Activated CD4-positive, CD25-positive, alpha-beta regulatory T cell treated with anti-CD3 and anti-CD28 coated beads, Interleukin-2, amount 50 U/mL, for 72 hours (primary cell): ENCODE measurements around the gene SNX6.
"Not testable (repeated sequence)": the region's sequence is repeated elsewhere in the genome, so short reads cannot be mapped to it uniquely, and the experiment has no call there.

Experiments
- DNase-seq: peaks from one replicate; pipeline ENCODE4 v3.0.0; 2021

Gene SNX6

DNA sequence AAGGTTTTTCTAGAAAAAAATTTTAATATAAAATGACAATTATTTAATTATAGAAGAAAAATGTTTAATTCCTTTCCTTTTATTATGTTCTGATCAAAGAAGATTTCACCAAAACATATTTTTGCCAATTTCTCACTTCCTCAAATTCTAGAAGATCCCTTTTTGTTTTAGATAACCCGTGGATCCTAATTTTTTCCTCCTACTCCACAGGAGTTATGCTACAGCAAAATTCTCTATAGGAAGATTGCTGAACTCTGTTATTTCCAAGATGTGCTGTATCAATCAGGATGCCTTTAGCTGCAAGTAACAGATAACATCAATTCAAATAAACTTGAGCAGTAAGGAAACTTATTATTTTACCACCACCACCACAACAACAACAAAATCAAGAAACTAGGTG, 3.8 kb upstream of the SNX6 start:
- no peak for DNase-seq

DNA sequence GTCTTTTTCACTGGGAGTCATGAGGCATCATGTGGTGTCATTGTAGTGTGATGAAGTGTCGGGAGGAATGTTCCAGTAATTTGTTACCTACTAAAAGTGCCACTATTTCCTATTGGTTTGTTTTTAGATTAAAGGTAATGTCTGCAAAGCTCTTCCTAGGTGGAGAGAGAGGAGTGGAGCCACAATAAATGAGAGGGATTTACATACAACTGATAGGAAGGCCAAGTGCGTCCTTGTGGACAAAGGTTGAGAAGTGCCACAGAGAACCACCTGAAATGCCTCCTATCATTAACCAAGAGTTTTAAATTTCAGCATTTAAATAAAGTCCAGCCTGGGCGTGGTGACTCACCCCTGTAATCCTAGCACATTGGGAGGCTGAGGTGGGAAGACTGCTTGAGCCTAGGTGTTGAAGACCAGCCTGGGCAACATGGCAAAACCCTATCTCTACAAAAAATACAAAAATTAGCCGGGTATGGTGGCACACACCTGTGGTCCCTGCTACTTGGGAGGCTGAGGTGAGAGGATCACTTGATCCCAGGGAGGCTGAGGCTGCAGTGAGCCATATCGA, 2.5 kb upstream of the SNX6 start:
- no peak for DNase-seq

DNA sequence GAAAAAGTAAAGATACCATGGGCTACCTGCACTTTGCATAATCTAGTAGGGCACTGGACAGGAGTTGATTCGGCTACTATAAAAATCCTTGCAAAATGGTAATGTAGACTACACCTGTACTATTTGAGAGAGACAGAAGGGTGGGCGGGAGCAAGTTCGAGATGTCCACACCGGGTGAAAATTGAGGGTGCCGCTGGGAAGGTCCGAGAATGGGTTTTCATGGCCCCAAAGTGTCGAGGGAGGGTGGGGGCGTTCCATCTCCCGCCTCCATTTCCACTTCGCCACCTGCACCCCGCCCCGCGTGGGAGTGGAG, 648 bp downstream of the SNX6 start:
- DNase-seq = no peak

DNA sequence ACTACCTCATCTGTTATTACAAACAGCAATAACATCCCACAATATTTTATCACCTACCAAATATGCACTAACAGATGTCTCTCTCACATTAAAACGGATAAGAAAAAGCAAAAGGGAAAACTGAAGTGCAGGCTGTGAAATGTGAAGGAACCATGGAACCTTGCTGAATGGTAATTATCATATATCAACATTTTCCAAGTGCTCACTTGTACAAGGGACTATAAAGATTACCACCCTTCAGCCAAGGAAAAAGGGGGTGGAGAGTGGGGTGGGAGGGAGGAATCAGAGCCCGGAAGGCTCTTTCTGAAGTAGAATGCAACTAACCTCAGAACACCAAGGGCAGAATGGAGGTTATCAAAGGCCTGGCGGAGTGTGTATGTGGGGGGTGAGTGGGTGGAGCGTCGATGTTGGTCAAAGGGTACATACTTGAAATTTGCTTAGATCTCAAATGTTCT, 1.2 kb downstream of the SNX6 start:
- no peak for DNase-seq

DNA sequence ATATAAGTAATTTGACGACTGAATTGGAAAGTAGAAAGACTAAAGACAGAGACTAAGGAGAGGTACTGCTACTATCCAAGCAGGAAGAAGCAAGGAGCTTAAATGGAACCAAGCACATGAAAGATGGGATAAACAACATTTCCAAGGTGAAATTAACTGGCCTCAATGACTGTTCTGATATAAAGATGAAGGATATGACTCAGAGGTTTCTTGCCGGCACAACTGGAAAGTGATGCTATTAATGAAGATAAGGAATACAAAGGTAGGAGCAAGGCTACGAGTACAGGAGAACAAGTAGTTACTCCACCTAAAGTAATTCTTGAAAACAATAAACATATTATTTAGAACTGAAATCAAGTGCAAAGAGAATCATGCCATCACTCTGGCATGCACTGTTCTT, 6.4 kb downstream of the SNX6 start:
- DNase-seq = no peak

DNA sequence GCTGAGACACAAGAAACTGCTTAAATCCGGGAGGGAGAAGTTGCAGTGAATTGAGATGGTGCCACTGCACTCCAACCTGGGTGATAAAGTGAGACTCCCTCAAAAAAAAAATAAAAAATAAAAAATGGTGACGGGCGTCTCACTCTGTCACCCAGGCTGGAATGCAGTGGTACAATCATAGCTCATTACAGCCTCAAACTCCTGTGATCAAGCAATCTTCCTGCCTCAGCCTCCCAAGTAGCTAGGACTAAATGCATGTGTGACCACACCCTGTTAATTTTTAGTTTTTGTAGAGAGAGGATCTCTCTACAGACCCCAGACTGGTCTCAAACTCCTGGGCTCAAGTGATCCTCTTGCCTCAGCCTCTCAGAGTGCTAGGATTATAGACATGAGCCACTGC, 9.1 kb downstream of the SNX6 start:
- DNase-seq = no peak

DNA sequence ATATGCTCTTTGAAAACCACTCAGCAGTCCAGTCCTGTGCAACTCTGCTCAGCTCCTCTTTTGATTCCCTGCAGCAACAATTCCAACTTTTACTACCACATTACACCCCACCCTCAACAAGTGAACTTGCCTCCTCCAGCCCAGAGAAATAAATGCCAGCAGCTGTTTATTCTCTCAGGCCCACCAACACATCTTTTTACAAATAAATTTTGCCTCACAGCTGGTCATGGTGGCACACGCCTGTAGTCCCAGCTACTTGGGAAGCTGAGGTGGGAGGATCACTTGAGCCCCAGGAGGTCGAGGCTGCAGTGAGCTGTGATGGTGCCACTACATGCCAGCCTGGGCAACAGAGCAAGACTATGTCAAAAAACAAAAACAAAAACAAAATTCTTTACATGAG, 9.8 kb downstream of the SNX6 start:
- no peak for DNase-seq

DNA sequence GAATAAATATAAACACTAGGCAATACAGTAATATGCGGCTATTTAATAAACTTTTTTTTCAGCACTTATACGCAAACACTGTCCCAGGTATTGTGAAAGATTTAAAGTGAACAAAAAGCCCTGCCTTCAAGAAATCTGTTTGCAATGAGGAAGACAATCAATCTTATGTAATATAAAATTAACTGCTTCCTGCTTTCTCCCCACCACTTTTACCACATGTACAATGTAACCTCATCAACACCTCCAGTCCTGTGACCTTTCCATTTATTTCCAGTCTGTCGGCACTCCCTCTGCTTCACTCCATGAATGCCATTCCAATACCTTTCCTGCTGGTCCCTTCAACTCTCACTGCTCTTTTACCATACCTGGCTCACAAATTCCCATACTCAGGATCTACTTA, 10.5 kb downstream of the SNX6 start:
- DNase-seq = no peak

DNA sequence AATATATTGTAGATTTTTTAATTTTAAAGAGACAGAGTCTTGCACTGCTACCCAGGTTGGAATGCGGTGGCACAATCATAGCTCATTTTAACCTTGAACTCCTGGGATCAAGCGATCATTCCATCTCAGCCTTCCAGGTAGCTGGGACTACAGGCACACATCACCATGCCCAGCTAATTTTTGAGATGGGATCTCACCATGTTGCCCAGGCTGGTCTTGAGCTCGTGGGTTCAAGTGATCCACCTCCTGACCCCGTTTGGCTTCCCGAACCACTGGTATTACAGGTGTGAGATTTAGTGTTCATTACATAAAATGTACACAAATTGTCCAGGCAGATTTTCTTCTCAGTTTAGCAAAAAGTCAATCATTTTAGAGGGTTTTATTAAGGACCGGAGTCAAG, 13.6 kb downstream of the SNX6 start:
- DNase-seq = no peak

DNA sequence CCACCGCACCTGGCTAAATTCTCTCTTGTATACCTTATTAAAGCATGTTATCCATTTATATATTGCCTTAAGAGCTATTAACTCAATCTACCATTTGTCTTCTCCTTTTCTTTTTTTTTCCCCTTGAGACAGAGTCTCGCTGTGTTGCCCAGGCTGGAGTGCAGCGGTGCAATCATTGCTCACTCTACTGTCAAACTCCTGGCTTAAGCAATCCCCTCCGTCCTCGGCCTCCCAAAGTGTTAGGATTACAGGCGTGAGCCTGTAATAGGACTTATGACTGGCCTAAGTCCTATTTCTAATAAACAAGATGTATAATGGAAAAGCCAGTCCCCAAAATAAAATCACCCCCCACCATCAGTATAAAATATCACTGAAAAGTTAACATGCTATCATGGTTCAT, 14.4 kb downstream of the SNX6 start:
- no peak for DNase-seq

DNA sequence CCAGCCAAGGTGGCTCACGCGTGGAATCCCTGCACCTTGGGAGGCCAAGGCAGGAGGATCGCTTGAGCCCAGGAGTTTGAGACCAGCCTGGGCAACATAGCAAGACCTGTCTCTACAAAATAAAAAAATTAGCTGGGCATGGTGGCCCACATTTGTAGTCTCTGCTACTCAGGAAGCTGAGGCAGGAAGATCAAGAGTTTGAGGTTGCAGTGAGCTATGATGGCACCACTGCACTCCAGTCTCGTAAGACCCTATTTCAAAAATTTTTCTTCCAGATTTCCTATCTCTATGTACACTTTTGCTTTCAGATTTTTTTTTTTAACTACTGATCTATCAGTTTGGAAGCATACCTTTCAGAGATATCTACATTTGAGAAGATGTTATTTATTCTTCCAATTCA, 15.3 kb downstream of the SNX6 start:
- no peak for DNase-seq

DNA sequence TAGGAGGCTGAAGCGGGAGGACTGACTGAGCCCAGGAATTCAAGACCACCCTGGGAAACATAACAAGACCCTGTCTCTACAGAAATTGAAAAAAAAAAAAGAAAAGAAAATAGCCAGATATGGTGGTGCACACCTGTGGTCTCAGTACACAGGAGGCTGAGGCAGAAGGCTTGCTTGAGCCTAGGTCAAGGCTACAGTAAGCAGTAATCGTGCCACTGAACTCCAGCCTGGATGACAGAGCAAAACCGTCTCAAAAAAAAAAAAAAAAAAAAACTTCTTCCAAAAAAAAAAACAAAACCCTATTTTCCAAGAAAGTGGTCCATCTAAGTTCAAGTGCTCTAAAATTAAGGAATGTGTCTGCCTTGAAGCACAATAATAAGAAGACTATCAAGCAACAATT, 19.8 kb downstream of the SNX6 start:
- DNase-seq = no peak

DNA sequence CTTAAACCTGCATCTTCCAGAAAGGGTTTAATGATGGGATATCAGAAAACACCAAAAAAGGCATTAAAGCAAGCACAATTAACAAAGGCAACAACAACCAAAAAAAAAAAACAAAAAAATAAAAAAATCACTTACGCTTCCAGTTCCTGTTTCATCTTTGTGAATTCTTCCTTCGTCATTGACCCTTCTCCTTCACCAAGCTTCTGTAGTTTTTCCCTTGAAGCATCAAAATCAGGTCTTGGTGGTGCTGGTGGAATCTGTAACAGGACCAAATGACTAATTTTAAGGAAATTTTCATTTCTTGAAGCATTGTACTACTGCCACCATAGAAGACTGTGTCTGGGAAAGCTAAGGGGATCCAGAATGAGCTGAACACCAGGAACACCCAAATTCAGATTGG, 24.5 kb downstream of the SNX6 start:
- no peak for DNase-seq

DNA sequence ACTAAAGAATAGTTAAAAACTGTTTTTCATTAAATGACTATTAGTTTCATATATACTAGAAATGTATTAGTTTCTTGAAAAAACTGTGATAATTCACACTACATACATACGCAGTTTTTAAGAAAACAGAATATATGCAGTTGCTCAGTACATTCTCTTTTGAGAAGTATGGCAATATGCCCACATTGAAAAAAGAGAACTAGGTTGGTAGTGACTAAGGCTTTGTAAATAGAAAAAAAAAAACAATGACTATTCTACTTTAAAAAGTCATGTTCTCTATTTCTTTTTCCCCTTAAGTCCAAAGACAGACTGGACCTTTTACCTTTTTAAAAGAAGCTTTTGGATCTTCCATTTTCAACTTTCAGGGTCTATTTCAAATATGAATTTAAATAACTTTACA, 25.0 kb downstream of the SNX6 start:
- DNase-seq = no peak

DNA sequence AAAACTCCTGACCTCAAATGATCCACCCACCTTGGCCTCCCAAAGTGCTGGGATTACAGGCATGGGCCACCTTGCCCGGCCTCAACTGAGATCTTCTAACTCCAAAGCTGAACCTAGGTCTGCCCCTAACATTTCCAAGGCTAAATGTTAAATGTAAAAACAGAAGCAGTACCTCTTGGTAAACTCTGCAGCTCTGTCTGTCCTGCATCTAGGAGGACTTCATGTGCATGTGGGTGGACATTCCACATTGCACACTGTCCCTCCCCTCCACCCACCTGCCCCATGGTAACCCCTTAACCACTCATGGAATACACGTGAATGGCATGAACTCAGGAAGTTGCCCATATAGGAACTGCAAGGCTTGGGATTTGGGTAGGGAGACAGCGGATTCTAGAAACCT, 33.1 kb downstream of the SNX6 start:
- DNase-seq = no peak

DNA sequence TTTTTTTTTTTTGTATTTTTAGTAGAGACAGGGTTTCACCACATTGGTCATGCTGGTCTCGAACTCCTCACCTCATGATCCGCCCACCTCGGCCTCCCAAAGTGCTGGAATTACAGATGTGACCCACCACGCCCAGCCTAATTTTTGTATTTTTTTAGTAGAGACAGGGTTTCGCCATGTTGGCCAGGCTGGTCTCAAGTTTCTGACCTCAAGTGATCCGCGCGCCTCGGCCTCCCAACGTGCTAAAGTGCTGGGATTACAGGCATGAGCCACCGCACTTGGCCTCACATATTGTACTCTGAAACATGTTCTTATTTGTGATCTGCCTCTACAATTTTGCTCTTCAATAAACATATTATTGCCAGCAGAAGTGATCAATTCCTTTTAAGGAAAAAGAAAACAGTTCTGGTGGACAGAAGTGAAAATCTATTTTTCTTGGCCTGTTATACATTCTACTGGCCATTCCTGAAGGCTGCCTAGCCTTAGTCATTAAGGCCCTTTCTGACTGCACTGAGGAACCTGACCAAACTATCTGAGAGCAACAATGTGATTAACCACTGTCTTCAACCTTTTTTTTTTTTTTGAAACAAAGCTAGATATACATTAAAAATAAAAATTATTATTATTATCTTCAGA, 36.1 kb downstream of the SNX6 start:
- no peak for DNase-seq

DNA sequence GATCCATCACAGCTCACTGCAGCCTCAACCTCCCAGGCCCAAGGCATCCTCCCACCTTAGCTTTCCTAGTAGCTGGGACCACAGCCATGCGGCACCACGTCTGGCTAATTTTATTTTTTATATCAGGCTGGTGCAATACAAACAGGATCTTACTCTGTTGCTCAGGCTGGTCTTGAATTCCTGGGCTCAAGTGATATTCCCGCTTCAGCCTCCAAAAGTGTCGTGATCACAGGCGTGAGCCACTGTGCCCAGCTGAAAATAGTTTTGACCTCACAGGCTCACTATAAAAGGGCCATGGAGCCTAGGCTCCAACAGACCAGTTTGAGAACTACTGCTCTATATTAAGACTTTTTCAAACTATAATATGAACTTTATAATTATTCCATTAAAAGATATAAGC, 37.3 kb downstream of the SNX6 start:
- no peak for DNase-seq

DNA sequence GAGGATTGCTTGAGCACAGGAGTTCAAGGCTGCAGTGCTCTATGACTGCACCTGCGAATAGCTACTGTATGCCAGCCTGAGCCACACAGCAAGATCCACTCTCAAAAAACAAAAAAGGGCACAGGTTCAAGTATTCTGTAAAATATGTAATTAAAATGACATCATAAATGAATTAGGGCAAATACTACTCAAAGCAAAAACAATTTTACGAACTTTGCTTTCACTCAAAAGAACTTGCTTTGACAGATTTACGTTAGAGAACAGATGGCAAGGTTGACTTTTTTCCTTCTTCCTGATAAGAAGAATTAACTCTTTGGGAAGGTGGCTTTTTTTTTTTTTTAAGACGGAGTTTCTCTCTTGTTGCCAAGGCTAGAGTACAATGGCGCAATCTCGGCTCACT, 46.4 kb downstream of the SNX6 start:
- no peak for DNase-seq

DNA sequence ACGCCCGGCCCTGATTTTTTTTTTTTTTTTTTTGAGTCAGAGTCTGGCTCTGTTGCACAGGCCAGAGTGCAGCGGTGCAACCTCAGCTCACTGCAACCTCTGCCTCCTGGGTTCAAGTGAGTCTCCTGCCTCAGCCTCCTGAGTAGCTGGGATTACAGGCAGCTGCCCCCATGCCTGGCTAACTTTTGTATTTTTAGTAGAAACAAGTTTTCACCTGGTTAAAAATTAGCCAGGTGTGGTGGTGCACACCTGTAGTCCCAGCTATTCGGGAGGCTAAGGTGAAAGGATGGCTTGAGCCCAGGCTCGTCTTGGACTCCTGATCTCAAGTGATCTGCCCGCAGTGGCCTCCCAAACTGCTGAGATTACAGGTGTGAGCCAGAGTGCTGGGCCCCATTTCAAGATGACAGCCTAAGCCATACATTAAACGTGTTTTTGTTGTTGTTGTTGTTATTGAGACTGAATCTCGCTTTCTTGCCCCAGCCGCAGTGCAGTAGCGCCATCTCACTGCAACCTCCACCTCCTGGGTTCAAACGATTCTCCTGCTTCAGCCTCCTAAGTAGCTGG, 47.7 kb downstream of the SNX6 start:
- no peak for DNase-seq

DNA sequence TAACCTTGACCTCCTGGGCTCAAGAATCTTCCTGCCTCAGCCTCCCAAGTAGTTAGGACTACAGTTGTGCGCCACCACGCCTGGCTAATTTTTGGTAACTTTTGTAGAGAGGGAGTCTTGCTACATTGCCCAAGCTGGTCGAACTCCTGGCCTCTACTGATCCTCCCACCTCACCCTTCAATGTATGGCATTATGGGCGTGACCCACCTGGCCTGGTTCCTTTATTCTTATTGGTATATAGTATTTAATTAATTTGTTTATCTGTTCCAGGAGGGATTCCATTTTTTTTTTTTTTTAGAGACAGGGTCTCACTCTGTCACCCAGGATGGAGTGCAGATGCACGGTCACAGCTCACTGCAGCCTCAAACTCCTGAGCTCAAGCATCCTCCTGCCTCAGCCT, 49.6 kb downstream of the SNX6 start:
- no peak for DNase-seq

DNA sequence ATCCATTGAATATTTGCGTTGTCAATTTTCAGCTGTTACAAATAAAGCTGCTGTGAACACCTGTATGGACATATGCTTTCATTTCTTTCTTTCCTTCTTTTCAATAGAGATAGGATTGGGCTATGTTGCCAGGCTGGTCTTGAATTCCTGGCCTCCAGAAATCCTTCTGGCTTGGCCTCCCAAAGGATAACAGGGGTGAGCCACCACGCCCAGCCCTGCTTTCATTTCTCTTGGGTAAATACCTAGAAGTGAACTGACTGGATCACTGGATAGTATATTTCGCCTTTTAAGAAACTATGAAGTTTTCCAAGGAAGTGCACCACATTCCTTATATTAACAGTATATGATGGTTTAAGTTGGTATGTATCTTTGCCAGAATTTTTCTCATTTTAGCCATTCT, 58.2 kb downstream of the SNX6 start:
- no peak for DNase-seq

DNA sequence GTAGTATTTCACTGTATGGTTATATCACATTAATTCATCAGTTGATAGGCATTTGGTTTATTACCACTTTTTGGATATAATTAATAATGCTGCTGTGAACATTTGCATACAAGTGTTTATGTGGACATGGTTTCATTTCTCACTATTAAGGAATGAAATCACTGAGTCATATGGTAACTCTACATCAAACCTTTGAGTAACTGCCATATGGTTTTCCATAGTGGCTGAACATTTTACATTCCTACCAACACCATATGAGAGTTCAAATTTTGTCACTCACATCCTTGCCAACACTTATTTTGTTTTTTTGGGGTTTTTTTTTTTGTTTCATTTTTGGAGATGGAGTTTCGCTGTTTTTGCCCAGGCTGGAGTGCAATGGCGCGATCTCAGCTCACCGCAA, 60.2 kb downstream of the SNX6 start:
- DNase-seq = no peak

DNA sequence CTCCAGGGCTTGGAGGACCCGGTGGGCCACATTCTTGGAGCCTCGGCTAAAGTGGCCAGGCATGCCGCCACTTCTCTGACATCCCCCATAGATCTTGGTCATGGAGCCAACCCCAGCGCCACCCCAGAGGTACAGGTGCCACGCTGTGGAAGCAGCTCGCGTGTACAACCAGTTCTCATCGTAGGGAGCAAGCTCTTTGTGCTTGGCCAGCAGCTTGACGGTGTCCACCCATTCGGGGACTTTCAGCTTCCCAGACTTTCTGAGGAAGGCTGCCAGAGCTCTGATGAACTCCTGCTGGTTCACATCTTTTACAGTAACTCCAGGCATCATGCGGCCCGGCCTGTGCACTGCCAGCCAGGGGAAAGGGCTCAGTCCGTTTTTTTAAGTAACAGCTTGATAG, 61.1 kb downstream of the SNX6 start:
- DNase-seq = no peak

DNA sequence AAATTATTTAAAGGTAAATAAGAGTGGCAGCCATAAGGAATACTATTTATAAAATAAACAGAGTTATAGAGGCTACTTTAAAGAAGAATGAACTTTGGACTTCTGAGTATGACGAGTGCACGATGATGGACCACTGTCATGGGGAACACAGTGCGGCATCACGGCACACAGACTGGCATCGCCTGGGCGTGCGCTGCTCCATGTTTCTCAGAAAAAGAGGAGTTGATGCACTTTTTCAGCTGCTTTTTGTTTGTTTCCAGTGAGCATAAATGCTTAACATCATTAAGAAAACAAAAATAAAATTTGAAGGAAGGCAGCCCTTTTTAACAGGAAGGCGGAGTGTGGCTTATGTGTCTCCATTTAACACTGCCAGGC, 67.2 kb downstream of the SNX6 start:
- DNase-seq = no peak

DNA sequence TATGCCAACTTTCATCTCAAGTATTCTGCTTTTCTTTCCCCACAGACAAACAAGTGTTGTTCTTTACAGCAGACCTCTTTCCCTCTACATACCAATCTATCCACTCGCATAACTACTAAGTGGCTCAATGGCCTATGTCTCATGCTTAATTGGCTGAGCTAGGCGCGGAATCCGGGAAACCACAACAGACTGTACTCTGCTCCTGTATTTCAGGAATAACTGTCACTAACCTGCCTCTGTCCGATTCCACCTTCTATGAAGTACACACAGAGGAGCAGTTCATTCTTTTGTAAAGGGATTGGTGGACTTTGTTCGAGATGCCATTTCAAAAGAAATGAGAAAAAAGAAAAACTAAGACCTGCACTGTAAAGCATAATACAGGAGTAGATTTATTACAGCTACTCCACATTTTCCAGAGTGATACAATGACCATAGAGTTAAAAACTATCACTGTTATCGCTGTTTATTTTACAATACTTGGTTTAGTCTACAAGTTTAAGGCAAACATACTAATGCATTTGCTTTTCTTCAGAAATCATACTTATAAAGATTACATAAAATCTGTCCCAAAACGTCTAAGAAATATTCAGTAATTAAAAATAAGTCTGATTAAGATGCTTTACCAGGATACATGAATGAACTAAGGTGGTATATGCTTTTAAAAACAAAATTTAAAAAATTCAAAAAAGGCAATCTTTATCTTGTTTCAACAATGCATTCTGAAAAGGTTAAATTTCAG, 67.7 kb downstream of the SNX6 start:
- not testable (repeated sequence) for DNase-seq
